Liver (tissue), 10 donors: ENCODE measurements around the gene ALG12. TPM values are rescaled to one million over a fixed set of nuclear protein-coding genes. Genes with fewer than 3 reads are reported as not detected.
"Not testable (repeated sequence)": the region's sequence is repeated elsewhere in the genome, so short reads cannot be mapped to it uniquely, and the experiment has no call there.

Experiments
- DNase-seq: peaks from one replicate; pipeline ENCODE4 v3.0.0-alpha.2; 2017; ENCODE audit warnings: low spot score
- H3K27ac ChIP-seq, 2 donors: one replicate each; pipeline ENCODE4 v1.7.0; 2013; ENCODE audit warnings: inconsistent platforms in 2 of 2, low read length in 2 of 2, control low read depth in 1 of 2, low read depth in 1 of 2, mild to moderate bottlenecking in 1 of 2
- H3K27me3 ChIP-seq, 4 donors: one replicate each; pipeline versions ENCODE4 v1.6.1 to v1.7.0; 2013; ENCODE audit warnings: low read length in 3 of 4, inconsistent platforms in 1 of 4, mild to moderate bottlenecking in 1 of 4, moderate library complexity in 1 of 4; ENCODE audit not compliant: control insufficient read depth in 4 of 4, insufficient read depth in 4 of 4
- H3K36me3 ChIP-seq, 4 donors: one replicate each; pipeline versions ENCODE4 v1.6.1 to v1.7.0; 2013; ENCODE audit warnings: low read length in 3 of 4, mild to moderate bottlenecking in 3 of 4, low read depth in 1 of 4, moderate library complexity in 1 of 4; ENCODE audit not compliant: control insufficient read depth in 4 of 4, insufficient read depth in 3 of 4
- H3K4me1 ChIP-seq, 4 donors: one replicate each; pipeline versions ENCODE4 v1.6.1 to v1.7.0; 2013; ENCODE audit warnings: low read length in 3 of 4, mild to moderate bottlenecking in 3 of 4, moderate library complexity in 1 of 4; ENCODE audit not compliant: control insufficient read depth in 4 of 4, insufficient read depth in 4 of 4
- H3K4me3 ChIP-seq, 3 donors: one replicate each; pipeline versions ENCODE4 v1.6.1 to v1.7.0; 2013; ENCODE audit warnings: low read length in 3 of 3, control low read depth in 1 of 3, low read depth in 1 of 3, mild to moderate bottlenecking in 1 of 3
- H3K9ac ChIP-seq, 2 donors: one replicate each; pipeline ENCODE4 v1.7.0; 2013; ENCODE audit warnings: low read length in 2 of 2, mild to moderate bottlenecking in 2 of 2, moderate library complexity in 2 of 2, control low read depth in 1 of 2, low read depth in 1 of 2
- H3K9me3 ChIP-seq, 4 donors: one replicate each; pipeline versions ENCODE4 v1.6.1 to v1.7.0; 2013; ENCODE audit warnings: low read length in 3 of 4; ENCODE audit not compliant: control insufficient read depth in 4 of 4
- EGR1 ChIP-seq, 2 donors: IDR thresholded peaks; 2 replicates each; pipeline ENCODE4 v1.6.1; 2016 to 2018; ENCODE audit warnings: antibody characterized with exemption in 2 of 2, low read depth in 2 of 2
- FOXA1 ChIP-seq: IDR thresholded peaks from 2 replicates; pipeline ENCODE4 v1.6.1; 2016; ENCODE audit warnings: antibody characterized with exemption
- GABPA ChIP-seq, 2 donors: IDR thresholded peaks in 1 of 2; conservative IDR thresholded peaks in 1 of 2; 2 replicates each; pipeline ENCODE4 v1.6.1; 2016; ENCODE audit warnings: antibody characterized with exemption in 2 of 2, mild to moderate bottlenecking in 1 of 2, moderate library complexity in 1 of 2
- HNF4A ChIP-seq, 2 donors: conservative IDR thresholded peaks; 2 replicates each; pipeline ENCODE4 v1.6.1; 2016; ENCODE audit warnings: antibody characterized with exemption in 2 of 2, mild to moderate bottlenecking in 2 of 2
- HNF4G ChIP-seq: IDR thresholded peaks from 2 replicates; pipeline ENCODE4 v1.6.1; 2016; ENCODE audit warnings: antibody characterized with exemption
- JUND ChIP-seq, 2 donors: IDR thresholded peaks; 2 replicates each; pipeline ENCODE4 v1.6.1; 2016; ENCODE audit warnings: antibody characterized with exemption in 2 of 2
- NR2F2 ChIP-seq: IDR thresholded peaks from 2 replicates; pipeline ENCODE4 v1.6.1; 2016; ENCODE audit warnings: antibody characterized with exemption
- SP1 ChIP-seq: IDR thresholded peaks from 2 replicates; pipeline ENCODE4 v1.6.1; 2018; ENCODE audit warnings: antibody characterized with exemption, mild to moderate bottlenecking
- TAF1 ChIP-seq: conservative IDR thresholded peaks from 2 replicates; pipeline ENCODE4 v1.6.1; 2016; ENCODE audit warnings: antibody characterized with exemption, mild to moderate bottlenecking
- YY1 ChIP-seq: IDR thresholded peaks from 2 replicates; pipeline ENCODE4 v1.6.1; 2016; ENCODE audit warnings: antibody characterized with exemption, mild to moderate bottlenecking
- WGBS: extraction: QIAGEN DNeasy Blood & Tissue Kit; methylation state at CpG from one replicate; pipeline ENCODE4 v1.1.7; 2013; 5-methylcytosine and 5-hydroxymethylcytosine counted together
- polyA plus RNA-seq, 2 donors: library from polyadenylated mRNA; stranded (reverse) in 1 of 2; unstranded in 1 of 2; fragments of 200-250 nt in 1 of 2; fragments of >200 nt in 1 of 2; fragmentation: Nextera tagmentation in 1 of 2; extraction: Ambion mirVana in 1 of 2; gene quantifications; one replicate each; pipeline versions ENCODE4 v1.2.1 to v1.2.3, GENCODE V29; 2013 to 2015
- small RNA-seq: library from RNA; depleted of rRNA; stranded (forward); fragments of <200 nt; gene quantifications from one replicate; pipeline ENCODE3, GENCODE V24; 2014
- total RNA-seq, 2 donors: library from RNA; depleted of rRNA; stranded (reverse); fragments of >200 nt; gene quantifications; one replicate each; pipeline ENCODE4 v1.2.3, GENCODE V29; 2014
- TF ChIP-seq, protein P1 (sequence below): IDR thresholded peaks from 2 replicates; pipeline ENCODE4 v1.6.1; 2016; ENCODE audit warnings: antibody characterized with exemption
- TF ChIP-seq, protein P2 (sequence below): IDR thresholded peaks from 2 replicates; pipeline ENCODE4 v1.6.1; 2016; ENCODE audit warnings: antibody characterized with exemption, mild to moderate bottlenecking
- TF ChIP-seq, protein P3 (sequence below): IDR thresholded peaks from 2 replicates; pipeline ENCODE4 v1.6.1; 2016; ENCODE audit warnings: antibody characterized with exemption
- TF ChIP-seq, protein P4 (sequence below): IDR thresholded peaks from 2 replicates; pipeline ENCODE4 v1.6.1; 2016; ENCODE audit warnings: antibody characterized with exemption
- TF ChIP-seq, protein P5 (sequence below): fragments of 150-350 bp; IDR thresholded peaks from 2 replicates; pipeline ENCODE4 v1.5.1; 2017; ENCODE audit warnings: improper control_type of control experiment, low read depth, low read length; ENCODE audit not compliant: missing input control
- donor health status: healthy.
- donor health status: healthy.
- donor health status: healthy.
- donor health status: healthy.
- donor health status: healthy.

The ALG12 gene
- total and polyA plus RNA-seq, 4 donors = 10.4 to 20.2 (median 14.0) TPM

DNA sequence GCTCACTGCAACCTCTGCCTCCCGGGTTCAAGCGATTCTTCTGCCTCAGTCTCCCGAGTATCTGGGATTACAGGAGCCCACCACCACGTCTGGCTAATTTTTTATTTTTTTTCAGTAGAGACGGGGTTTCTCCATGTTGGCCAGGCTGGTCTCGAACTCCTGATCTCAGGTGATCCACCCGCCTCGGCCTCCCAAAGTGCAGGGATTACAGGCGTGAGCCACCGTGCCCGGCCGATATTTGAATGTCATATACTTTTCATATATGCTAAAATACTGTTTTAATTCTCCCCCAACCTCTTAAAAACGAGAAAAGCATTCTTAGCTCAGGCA, 65.7 kb downstream of the ALG12 start:
- TF ChIP-seq TAF1 = peak; percentile 2
- H3K27me3 ChIP-seq, H3K36me3 ChIP-seq, H3K9me3 ChIP-seq, DNase-seq: not testable (repeated sequence)
- Histone ChIP-seq H3K4me3 (peak overlapping the region; percentile 56 to 79 (median 59)), H3K9ac (peak overlapping the region; percentile 83 to 90), H3K27ac (peak overlapping the region; percentile 98 to 99), H3K4me1 (peaks cover 16 to 44% (median 24%) of the 10 kb centered on the region in 4 donors)
- WGBS = 34% methylated on average over 13 of the region's 13 CpGs

DNA sequence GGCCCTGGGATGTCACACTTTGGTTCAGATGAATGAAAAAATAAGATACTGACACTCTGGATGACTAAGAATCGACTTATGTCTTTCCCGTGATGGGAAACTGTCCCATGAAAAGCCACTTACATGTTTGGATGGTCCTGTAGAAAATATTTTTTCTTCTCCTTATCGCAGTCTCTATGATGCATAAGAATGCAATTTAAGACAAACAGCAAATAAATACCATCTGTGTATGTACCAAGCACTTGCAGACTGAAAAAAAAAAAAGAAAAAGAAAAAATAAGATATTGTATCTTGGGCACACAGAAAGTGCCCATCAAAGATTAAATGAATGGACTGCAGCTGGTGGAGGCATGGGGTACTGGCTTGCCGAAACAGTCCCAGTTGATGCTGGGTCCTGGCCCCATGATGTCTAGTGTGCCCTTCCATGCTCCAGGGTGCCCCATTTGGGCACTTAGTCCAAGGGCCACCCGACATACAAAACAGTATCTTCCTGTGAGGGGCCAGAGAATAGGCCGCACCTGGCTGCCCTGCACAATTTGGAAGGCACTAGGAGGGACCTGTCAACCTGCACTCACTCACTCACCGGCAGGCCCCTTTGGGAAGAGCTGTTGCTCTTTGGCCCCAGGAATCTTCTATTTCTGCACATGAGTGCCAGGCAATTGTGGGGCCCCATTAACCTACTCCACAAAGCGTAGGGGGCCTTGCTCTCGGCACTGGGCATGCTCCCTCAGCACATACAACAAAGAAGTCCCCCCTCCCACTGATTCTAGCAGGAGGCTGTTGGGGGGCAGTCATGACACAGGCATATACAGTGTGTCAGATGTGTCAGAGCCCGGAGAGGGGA, 67.1 kb downstream of the ALG12 start:
- Histone ChIP-seq H3K27ac (no peak overlapping the region), H3K9me3 (no peaks in the 10 kb centered on the region), H3K27me3 (no peaks in the 10 kb centered on the region), H3K36me3 (no peaks in the 10 kb centered on the region), H3K4me1 (peaks cover 15 to 44% (median 22%) of the 10 kb centered on the region in 4 donors), H3K4me3 (no peak overlapping the region), H3K9ac (no peak overlapping the region)
- no peak for DNase-seq
- no peak for TF ChIP-seq GABPA (IDR thresholded peaks at IDR 0.05 in 1 of 2, conservative IDR thresholded peaks at IDR 0.05 in 1 of 2)
- no peak for TF ChIP-seq JUND (IDR thresholded peaks at IDR 0.05)
- no peak for TF ChIP-seq TAF1
- no peak for TF ChIP-seq NR2F2
- TF ChIP-seq, protein P1, sequence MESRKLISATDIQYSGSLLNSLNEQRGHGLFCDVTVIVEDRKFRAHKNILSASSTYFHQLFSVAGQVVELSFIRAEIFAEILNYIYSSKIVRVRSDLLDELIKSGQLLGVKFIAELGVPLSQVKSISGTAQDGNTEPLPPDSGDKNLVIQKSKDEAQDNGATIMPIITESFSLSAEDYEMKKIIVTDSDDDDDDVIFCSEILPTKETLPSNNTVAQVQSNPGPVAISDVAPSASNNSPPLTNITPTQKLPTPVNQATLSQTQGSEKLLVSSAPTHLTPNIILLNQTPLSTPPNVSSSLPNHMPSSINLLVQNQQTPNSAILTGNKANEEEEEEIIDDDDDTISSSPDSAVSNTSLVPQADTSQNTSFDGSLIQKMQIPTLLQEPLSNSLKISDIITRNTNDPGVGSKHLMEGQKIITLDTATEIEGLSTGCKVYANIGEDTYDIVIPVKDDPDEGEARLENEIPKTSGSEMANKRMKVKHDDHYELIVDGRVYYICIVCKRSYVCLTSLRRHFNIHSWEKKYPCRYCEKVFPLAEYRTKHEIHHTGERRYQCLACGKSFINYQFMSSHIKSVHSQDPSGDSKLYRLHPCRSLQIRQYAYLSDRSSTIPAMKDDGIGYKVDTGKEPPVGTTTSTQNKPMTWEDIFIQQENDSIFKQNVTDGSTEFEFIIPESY = no peak
- TF ChIP-seq HNF4A (conservative IDR thresholded peaks at IDR 0.05) = no peak
- TF ChIP-seq, protein P2, sequence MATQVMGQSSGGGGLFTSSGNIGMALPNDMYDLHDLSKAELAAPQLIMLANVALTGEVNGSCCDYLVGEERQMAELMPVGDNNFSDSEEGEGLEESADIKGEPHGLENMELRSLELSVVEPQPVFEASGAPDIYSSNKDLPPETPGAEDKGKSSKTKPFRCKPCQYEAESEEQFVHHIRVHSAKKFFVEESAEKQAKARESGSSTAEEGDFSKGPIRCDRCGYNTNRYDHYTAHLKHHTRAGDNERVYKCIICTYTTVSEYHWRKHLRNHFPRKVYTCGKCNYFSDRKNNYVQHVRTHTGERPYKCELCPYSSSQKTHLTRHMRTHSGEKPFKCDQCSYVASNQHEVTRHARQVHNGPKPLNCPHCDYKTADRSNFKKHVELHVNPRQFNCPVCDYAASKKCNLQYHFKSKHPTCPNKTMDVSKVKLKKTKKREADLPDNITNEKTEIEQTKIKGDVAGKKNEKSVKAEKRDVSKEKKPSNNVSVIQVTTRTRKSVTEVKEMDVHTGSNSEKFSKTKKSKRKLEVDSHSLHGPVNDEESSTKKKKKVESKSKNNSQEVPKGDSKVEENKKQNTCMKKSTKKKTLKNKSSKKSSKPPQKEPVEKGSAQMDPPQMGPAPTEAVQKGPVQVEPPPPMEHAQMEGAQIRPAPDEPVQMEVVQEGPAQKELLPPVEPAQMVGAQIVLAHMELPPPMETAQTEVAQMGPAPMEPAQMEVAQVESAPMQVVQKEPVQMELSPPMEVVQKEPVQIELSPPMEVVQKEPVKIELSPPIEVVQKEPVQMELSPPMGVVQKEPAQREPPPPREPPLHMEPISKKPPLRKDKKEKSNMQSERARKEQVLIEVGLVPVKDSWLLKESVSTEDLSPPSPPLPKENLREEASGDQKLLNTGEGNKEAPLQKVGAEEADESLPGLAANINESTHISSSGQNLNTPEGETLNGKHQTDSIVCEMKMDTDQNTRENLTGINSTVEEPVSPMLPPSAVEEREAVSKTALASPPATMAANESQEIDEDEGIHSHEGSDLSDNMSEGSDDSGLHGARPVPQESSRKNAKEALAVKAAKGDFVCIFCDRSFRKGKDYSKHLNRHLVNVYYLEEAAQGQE = no peak
- TF ChIP-seq SP1 = no peak
- TF ChIP-seq, protein P3, sequence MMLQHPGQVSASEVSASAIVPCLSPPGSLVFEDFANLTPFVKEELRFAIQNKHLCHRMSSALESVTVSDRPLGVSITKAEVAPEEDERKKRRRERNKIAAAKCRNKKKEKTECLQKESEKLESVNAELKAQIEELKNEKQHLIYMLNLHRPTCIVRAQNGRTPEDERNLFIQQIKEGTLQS = no peak
- TF ChIP-seq HNF4G = no peak
- TF ChIP-seq, protein P4, sequence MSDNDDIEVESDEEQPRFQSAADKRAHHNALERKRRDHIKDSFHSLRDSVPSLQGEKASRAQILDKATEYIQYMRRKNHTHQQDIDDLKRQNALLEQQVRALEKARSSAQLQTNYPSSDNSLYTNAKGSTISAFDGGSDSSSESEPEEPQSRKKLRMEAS = no peak
- TF ChIP-seq FOXA1 = no peak
- TF ChIP-seq, protein P5, sequence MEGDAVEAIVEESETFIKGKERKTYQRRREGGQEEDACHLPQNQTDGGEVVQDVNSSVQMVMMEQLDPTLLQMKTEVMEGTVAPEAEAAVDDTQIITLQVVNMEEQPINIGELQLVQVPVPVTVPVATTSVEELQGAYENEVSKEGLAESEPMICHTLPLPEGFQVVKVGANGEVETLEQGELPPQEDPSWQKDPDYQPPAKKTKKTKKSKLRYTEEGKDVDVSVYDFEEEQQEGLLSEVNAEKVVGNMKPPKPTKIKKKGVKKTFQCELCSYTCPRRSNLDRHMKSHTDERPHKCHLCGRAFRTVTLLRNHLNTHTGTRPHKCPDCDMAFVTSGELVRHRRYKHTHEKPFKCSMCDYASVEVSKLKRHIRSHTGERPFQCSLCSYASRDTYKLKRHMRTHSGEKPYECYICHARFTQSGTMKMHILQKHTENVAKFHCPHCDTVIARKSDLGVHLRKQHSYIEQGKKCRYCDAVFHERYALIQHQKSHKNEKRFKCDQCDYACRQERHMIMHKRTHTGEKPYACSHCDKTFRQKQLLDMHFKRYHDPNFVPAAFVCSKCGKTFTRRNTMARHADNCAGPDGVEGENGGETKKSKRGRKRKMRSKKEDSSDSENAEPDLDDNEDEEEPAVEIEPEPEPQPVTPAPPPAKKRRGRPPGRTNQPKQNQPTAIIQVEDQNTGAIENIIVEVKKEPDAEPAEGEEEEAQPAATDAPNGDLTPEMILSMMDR = no peak
- no peak for TF ChIP-seq EGR1 (IDR thresholded peaks at IDR 0.05; ENCODE audit: low read depth in 2 of 2)
- TF ChIP-seq YY1 = no peak
- 92% methylated on average over 10 of the region's 10 CpGs for WGBS

Small RNAs within 50 kb of the gene (small RNA-seq; reads per million reads assigned to genes)
- not detected for gene MIR6821

Other genes starting within 250 kb of the ALG12 start
- 10 to 100 TPM; 15.7 to 20.7 TPM for gene BRD1, start 90.6 kb downstream of the ALG12 start, total RNA-seq
- gene BRD1, start 90.6 kb downstream of the ALG12 start, polyA plus RNA-seq = 1 to 10 TPM; 3.3 to 7.5 TPM
- gene ZBED4, start 64.6 kb downstream of the ALG12 start, total RNA-seq = 10 to 100 TPM in 1 of 2 donors, 1 to 10 TPM in 1; 6.5 to 10.3 TPM
- 1 to 10 TPM; 2.1 to 3.0 TPM for gene ZBED4, start 64.6 kb downstream of the ALG12 start, polyA plus RNA-seq
- gene CRELD2, start 196 bp upstream of the ALG12 start, total RNA-seq = 10 to 100 TPM; 17.2 to 98.1 TPM
- gene CRELD2, start 196 bp upstream of the ALG12 start, polyA plus RNA-seq = 10 to 100 TPM; 34.2 to 80.0 TPM
- gene PIM3, start 42.3 kb upstream of the ALG12 start, total RNA-seq = 10 to 100 TPM; 14.5 to 33.8 TPM
- 10 to 100 TPM; 22.3 to 44.0 TPM for gene PIM3, start 42.3 kb upstream of the ALG12 start, polyA plus RNA-seq
- under 1 TPM in 1 of 2 donors, not detected in 1; under 0.01 TPM for gene IL17REL, start 94.3 kb upstream of the ALG12 start, total RNA-seq
- gene IL17REL, start 94.3 kb upstream of the ALG12 start, polyA plus RNA-seq = not detected
- gene TTLL8, start 139.9 kb upstream of the ALG12 start, total RNA-seq = not detected
- gene TTLL8, start 139.9 kb upstream of the ALG12 start, polyA plus RNA-seq = not detected
- 1 to 10 TPM in 1 of 2 donors, under 1 TPM in 1; 0.33 to 9.4 TPM for gene MLC1, start 167.0 kb upstream of the ALG12 start, total RNA-seq
- under 1 TPM in 1 of 2 donors, not detected in 1; 0.13 TPM for gene MLC1, start 167.0 kb upstream of the ALG12 start, polyA plus RNA-seq
- under 1 TPM; 0.17 to 0.47 TPM for gene MOV10L1, start 171.6 kb upstream of the ALG12 start, total RNA-seq
- gene MOV10L1, start 171.6 kb upstream of the ALG12 start, polyA plus RNA-seq = under 1 TPM; 0.07 to 0.18 TPM